ENCODE data around the gene TRAPPC10. TPM values are rescaled to one million over a fixed set of nuclear protein-coding genes. Genes with fewer than 3 reads are reported as not detected.

Gene TRAPPC10
- total and polyA plus RNA-seq, 9 of the 15 experiments (the other 6 are each of a cell fraction or from before 2014, with no cell fraction given): 1.1 to 33.8 (median 24.3) TPM

DNA sequence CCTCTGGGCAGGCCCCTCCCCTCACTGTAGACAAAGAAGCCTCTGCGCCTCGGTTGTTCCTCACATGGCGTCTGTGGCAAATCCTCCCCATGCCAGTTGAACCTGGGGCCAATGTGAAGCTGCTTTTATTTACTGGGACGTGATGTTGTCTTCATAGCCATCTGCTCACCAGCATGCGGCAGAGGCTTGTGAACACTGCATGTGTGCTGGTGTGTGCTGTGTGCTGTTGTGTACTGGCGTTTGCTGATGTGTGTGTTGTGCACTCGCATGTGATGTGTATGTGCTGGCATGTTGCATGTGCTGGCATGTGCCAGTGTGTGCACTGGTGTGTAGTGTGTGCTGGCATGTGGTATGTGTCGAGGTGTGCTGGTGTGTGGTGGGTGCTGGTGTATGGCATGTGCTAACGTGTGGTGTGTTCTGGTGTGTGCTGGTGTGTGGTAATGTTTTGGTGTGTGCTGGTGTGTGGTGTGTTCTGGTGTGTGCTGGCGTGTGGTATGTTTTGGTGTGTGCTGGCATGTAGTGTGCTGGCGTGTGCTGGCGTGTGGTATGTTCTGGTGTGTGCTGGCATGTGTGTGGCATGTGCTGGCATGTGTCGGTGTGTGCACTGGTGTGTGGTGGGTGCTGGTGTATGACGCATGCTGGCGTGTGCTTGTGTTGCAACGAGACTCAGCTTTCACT, 37.2 kb upstream of the TRAPPC10 start:
- ATAC-seq (no peak), FAIRE-seq (no peak), DNase-seq (ENCODE audit: extremely low read depth in 1 of 4, low spot score in 3 of 4) (no peak)
- no peaks in the 10 kb centered on the region for H3K79me2 ChIP-seq (ENCODE audit: control insufficient read depth, insufficient read depth, low read length)
- H3K4me2 ChIP-seq (ENCODE audit: insufficient read depth, low read length): no peak overlapping the region; the same call in 1 of the 2 replicates
- peaks cover 14 to 33% of the 10 kb centered on the region in 2 experiments; a peak in 4 of 5 replicates for H3K4me1 ChIP-seq (replicated peaks in 1 of 2; ENCODE audit: control insufficient read depth in 2 of 2, insufficient read depth in 2 of 2, low read length in 2 of 2)
- peak overlapping the region; percentile 14; the same call in 1 of the 3 replicates for H3K27ac ChIP-seq (ENCODE audit: extremely low read depth, low read depth, low read length)
- BruUV-seq (replicated peaks): no TSS peak
- WGBS (ENCODE audit: insufficient coverage, low coverage, missing lambda C conversion rate): 75% methylated on average over 16 of the region's 16 CpGs
- ChIA-PET CTCF (ENCODE audit: low intra/inter-chr PET ratio) (no interaction called here), POLR2A (interaction anchor here (0.6 to 0.9 kb wide), 5 partner anchors 10 to 124 kb away, joined by 3 to 10 read pairs (median 4); no protein-coding TSS in a partner anchor)
- peaks cover 57% of the 10 kb centered on the region; the same call in 2 of the 3 replicates for H3K36me3 ChIP-seq (ENCODE audit: control insufficient read depth, insufficient read depth, low read length)
- in situ Hi-C loops (cut with MboI): no loop called here
- no peaks in the 10 kb centered on the region for H3K27me3 ChIP-seq (ENCODE audit: control insufficient read depth in 2 of 2, insufficient read depth in 2 of 2, low read length in 2 of 2)
- intact Hi-C loops (cut with micrococcal nuclease): loop anchor here (1.0 kb wide), 1 partner anchor 164 kb away; no protein-coding TSS in a partner anchor
- H3K9ac ChIP-seq (ENCODE audit: insufficient read depth in 1 of 2, low read depth in 2 of 2, low read length in 2 of 2): peak overlapping the region in 1 of 2 experiments; percentile 61; a peak in 2 of 4 replicates
- H4K20me1 ChIP-seq (replicated peaks; ENCODE audit: control insufficient read depth, insufficient read depth, low read length): no peaks in the 10 kb centered on the region
- H3K9me3 ChIP-seq (replicated peaks; ENCODE audit: control insufficient read depth, insufficient read depth, low read depth, low read length): no peaks in the 10 kb centered on the region
- H2AFZ ChIP-seq (ENCODE audit: low read depth, low read length): peak overlapping the region; percentile 41; the same call in 1 of the 2 replicates
- no peaks in the 10 kb centered on the region for H3K9me1 ChIP-seq (ENCODE audit: control insufficient read depth, insufficient read depth, low read length)
- no peak overlapping the region for H3K4me3 ChIP-seq
- peak; percentile 47; the same call in 1 of the 2 replicates for TF ChIP-seq PHB2 (IDR thresholded peaks at IDR 0.05; ENCODE audit: low read depth)
- no peak for TF ChIP-seq KDM4B (IDR thresholded peaks at IDR 0.05; ENCODE audit: borderline replicate concordance in 2 of 2, low read depth in 1 of 2)
- TF ChIP-seq, protein P1, sequence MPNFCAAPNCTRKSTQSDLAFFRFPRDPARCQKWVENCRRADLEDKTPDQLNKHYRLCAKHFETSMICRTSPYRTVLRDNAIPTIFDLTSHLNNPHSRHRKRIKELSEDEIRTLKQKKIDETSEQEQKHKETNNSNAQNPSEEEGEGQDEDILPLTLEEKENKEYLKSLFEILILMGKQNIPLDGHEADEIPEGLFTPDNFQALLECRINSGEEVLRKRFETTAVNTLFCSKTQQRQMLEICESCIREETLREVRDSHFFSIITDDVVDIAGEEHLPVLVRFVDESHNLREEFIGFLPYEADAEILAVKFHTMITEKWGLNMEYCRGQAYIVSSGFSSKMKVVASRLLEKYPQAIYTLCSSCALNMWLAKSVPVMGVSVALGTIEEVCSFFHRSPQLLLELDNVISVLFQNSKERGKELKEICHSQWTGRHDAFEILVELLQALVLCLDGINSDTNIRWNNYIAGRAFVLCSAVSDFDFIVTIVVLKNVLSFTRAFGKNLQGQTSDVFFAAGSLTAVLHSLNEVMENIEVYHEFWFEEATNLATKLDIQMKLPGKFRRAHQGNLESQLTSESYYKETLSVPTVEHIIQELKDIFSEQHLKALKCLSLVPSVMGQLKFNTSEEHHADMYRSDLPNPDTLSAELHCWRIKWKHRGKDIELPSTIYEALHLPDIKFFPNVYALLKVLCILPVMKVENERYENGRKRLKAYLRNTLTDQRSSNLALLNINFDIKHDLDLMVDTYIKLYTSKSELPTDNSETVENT (CRISPR knock-in tag; IDR thresholded peaks at IDR 0.05): no peak
- TF ChIP-seq ZFP30 (CRISPR knock-in tag; IDR thresholded peaks at IDR 0.05; ENCODE audit: borderline replicate concordance): no peak
- TF ChIP-seq ZNF586 (CRISPR knock-in tag; conservative IDR thresholded peaks at IDR 0.05): no peak
- TF ChIP-seq BRCA1 (IDR thresholded peaks at IDR 0.05): no peak
- TF ChIP-seq BRCA1 (CRISPR knock-in tag; IDR thresholded peaks at IDR 0.05): no peak
- no peak for TF ChIP-seq FOXA3 (CRISPR knock-in tag; conservative IDR thresholded peaks at IDR 0.05 in 1 of 2, IDR thresholded peaks at IDR 0.05 in 1 of 2)
- TF ChIP-seq NR2F6 (CRISPR knock-in tag; IDR thresholded peaks at IDR 0.05): no peak
- peak; percentile 55; the same call in 1 of the 2 replicates for TF ChIP-seq ELF4 (CRISPR knock-in tag; IDR thresholded peaks at IDR 0.05)
- TF ChIP-seq, protein P2, sequence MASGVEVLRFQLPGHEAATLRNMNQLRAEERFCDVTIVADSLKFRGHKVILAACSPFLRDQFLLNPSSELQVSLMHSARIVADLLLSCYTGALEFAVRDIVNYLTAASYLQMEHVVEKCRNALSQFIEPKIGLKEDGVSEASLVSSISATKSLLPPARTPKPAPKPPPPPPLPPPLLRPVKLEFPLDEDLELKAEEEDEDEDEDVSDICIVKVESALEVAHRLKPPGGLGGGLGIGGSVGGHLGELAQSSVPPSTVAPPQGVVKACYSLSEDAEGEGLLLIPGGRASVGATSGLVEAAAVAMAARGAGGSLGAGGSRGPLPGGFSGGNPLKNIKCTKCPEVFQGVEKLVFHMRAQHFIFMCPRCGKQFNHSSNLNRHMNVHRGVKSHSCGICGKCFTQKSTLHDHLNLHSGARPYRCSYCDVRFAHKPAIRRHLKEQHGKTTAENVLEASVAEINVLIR (CRISPR knock-in tag; IDR thresholded peaks at IDR 0.05): no peak
- TF ChIP-seq, protein P3, sequence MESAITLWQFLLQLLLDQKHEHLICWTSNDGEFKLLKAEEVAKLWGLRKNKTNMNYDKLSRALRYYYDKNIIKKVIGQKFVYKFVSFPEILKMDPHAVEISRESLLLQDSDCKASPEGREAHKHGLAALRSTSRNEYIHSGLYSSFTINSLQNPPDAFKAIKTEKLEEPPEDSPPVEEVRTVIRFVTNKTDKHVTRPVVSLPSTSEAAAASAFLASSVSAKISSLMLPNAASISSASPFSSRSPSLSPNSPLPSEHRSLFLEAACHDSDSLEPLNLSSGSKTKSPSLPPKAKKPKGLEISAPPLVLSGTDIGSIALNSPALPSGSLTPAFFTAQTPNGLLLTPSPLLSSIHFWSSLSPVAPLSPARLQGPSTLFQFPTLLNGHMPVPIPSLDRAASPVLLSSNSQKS (CRISPR knock-in tag; IDR thresholded peaks at IDR 0.05): no peak
- TF ChIP-seq TOE1 (IDR thresholded peaks at IDR 0.05; ENCODE audit: borderline replicate concordance): 0 out of 2 replicates have a peak, but pooled peaks have one; percentile 44
- TF ChIP-seq TOE1 (CRISPR knock-in tag; IDR thresholded peaks at IDR 0.05; ENCODE audit: borderline replicate concordance, low read depth): no peak
- peak; percentile 78 for TF ChIP-seq SMARCA5 (IDR thresholded peaks at IDR 0.05)
- TF ChIP-seq NFIC (IDR thresholded peaks at IDR 0.05): 0 out of 2 replicates have a peak, but pooled peaks have one; percentile 18
- no peak for TF ChIP-seq BDP1 (IDR thresholded peaks at IDR 0.05; ENCODE audit: insufficient read depth, insufficient read length)
- peak; percentile 48; the same call in 1 of the 2 replicates for TF ChIP-seq ZSCAN29 (IDR thresholded peaks at IDR 0.05)
- peak; percentile 48 for TF ChIP-seq POLR2A (conservative IDR thresholded peaks at IDR 0.05)

All from K562 (cell line).